Measurements from ENCODE around the gene GNG13.

Gene GNG13

DNA sequence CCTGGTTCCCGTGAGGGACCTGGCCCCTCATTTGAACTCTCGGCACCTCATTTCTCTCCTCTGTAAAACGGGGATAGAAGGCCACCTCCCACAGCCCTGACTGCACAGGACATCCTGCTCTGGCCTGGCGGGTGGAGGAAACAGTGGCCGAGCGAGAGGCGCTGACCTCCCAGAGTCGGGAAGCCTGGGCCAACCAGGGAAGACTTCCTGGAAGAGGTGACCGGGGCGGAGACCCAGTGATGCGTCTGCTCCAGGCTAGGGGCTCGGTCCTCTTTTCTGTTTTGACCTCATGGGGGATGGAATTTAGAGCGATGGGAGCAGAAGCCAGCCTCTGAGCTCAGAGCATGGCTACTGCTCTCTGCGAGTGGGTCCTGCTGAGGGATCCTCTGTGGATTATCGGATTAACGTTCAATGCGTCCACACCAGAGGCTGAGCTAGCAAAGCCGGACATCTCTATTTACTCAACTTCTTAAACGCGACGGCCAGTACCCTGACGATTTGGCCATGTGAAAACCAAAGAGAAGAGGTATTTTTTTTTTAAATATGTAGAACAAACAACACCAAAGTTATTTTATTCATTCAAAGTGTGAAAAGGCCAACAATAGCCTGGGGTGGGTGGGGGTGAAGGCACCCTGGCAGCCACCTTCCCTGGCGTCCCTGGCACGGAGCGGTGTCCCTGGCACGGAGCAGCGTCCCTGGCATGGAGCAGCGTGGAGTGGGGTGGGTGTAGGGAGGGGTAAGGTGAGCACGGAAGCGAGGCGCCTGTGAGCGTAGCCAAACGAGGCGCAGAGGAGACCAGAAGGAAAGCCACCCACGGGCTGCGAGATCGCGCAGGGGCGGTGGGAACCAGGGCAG is 49.2 kb downstream of the GNG13 start:
- Histone ChIP-seq H3K27ac (no peak overlapping the region), H3K4me3 (no peak overlapping the region)
- TF ChIP-seq, protein P1, sequence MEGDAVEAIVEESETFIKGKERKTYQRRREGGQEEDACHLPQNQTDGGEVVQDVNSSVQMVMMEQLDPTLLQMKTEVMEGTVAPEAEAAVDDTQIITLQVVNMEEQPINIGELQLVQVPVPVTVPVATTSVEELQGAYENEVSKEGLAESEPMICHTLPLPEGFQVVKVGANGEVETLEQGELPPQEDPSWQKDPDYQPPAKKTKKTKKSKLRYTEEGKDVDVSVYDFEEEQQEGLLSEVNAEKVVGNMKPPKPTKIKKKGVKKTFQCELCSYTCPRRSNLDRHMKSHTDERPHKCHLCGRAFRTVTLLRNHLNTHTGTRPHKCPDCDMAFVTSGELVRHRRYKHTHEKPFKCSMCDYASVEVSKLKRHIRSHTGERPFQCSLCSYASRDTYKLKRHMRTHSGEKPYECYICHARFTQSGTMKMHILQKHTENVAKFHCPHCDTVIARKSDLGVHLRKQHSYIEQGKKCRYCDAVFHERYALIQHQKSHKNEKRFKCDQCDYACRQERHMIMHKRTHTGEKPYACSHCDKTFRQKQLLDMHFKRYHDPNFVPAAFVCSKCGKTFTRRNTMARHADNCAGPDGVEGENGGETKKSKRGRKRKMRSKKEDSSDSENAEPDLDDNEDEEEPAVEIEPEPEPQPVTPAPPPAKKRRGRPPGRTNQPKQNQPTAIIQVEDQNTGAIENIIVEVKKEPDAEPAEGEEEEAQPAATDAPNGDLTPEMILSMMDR (IDR thresholded peaks at IDR 0.05), result no peak
- no peak for DNase-seq (ENCODE audit: low spot score)

DNA sequence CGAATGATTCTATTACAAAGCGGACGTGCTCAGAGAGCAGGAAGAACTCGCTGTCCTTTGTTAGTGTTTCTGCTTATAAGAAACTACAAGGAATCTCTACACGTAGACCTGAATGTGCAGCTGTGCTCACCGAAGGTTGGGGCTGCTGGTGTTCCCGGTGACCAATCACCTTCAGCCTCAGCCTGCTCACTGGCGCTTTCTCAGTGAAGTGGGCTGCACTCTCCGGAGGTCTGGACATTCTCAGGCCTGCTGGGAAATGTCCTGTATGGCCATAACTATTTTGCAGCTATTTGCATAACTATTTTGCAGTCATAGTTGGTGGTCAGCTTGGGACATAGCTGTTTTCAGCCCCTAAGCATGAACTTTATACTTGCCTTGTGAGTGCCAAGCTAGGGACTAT is 50.0 kb downstream of the GNG13 start:
- no peak for DNase-seq (ENCODE audit: low spot score)
- TF ChIP-seq, protein P1 (IDR thresholded peaks at IDR 0.05), result no peak
- no peak overlapping the region for H3K4me3 ChIP-seq
- H3K27ac ChIP-seq, result no peak overlapping the region

DNA sequence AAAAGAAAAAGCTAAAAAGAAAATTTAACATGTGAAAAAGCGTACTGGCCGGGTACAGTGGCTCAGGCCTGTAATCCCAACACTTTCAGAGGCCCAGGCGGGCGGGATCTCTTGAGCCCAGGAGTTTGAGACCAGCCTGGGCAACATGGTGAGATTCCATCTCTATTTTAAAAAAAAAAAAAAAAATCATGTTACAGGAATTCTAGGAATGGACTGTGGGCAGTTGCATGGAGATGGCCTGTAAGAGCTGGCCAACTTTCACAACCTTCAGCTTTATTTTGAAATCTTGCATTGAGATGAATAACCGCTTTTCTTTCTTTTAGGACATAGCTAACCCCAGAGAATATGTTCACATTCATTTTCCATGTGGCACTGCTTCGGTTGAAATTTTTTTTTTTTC is 51.5 kb downstream of the GNG13 start:
- Histone ChIP-seq H3K4me3 (no peak overlapping the region), H3K27ac (no peak overlapping the region)
- TF ChIP-seq, protein P1 (IDR thresholded peaks at IDR 0.05), result no peak
- no peak for DNase-seq (ENCODE audit: low spot score)

Measured in coronary artery (tissue), 2 donors.